GM23338 (cell line): ENCODE data around the gene USF2. TPM values are rescaled to one million over a fixed set of nuclear protein-coding genes. Genes with fewer than 3 reads are reported as not detected.
A peak's percentile ranks its signal among the peaks of the same experiment; 100 is the strongest.

Experiments used
- ATAC-seq: fragments of 200-7000 bp; cut with Tn5 transposase; 3 replicates; pipeline ENCODE4 v1.9.1; 2020
- DNase-seq: peaks from one replicate; pipeline ENCODE4 v3.0.0-alpha.2; 2015; ENCODE audit warnings: low spot score
- H2AFZ ChIP-seq: fragments of 200-600 bp; sonication (generic); 2 replicates; pipeline ENCODE4 v1.8.0; 2016; ENCODE audit warnings: antibody characterized with exemption, mild to moderate bottlenecking, moderate library complexity
- H3F3A ChIP-seq: fragments of 200-600 bp; sonication (generic); replicated peaks from 2 replicates; pipeline ENCODE4 v1.8.0; 2017; ENCODE audit warnings: antibody characterized with exemption, mixed run types, low read depth
- H3K27ac ChIP-seq: fragments of 200-600 bp; sonication (generic); 2 replicates; pipeline ENCODE4 v1.6.1; 2016; ENCODE audit warnings: low read depth
- H3K27me3 ChIP-seq: fragments of 200-600 bp; sonication (generic); 2 replicates; pipeline ENCODE4 v1.8.0; 2016; ENCODE audit warnings: mild to moderate bottlenecking, mixed run types, moderate library complexity; ENCODE audit not compliant: insufficient read depth
- H3K36me3 ChIP-seq: fragments of 200-600 bp; sonication (generic); 2 replicates; pipeline ENCODE4 v1.8.0; 2016; ENCODE audit warnings: mild to moderate bottlenecking; ENCODE audit not compliant: insufficient read depth
- H3K4me1 ChIP-seq: fragments of 200-600 bp; sonication (generic); 2 replicates; pipeline ENCODE4 v1.8.0; 2016; ENCODE audit warnings: mild to moderate bottlenecking, moderate library complexity; ENCODE audit not compliant: insufficient read depth
- H3K4me2 ChIP-seq: fragments of 200-600 bp; sonication (generic); 2 replicates; pipeline ENCODE4 v1.7.1; 2017; ENCODE audit warnings: mixed run types
- H3K4me3 ChIP-seq: fragments of 200-600 bp; sonication (generic); 2 replicates; pipeline ENCODE4 v1.6.1; 2016; ENCODE audit warnings: mixed run types
- H3K79me2 ChIP-seq: fragments of 200-600 bp; sonication (generic); replicated peaks from 2 replicates; pipeline ENCODE4 v1.8.0; 2017; ENCODE audit warnings: mild to moderate bottlenecking; ENCODE audit not compliant: insufficient read depth
- H3K9me2 ChIP-seq: fragments of 200-600 bp; sonication (generic); 2 replicates; pipeline ENCODE4 v1.8.0; 2017; ENCODE audit not compliant: insufficient read depth
- H4K20me1 ChIP-seq: fragments of 200-600 bp; sonication (generic); replicated peaks from 2 replicates; pipeline ENCODE4 v1.8.0; 2017; ENCODE audit warnings: mild to moderate bottlenecking; ENCODE audit not compliant: insufficient read depth
- H3K27ac Mint-ChIP-seq: 2 replicates; pipeline ENCODE4 v1.8.0; 2020; ENCODE audit warnings: inconsistent platforms, mild to moderate bottlenecking, moderate library complexity, mixed read lengths
- H3K27me3 Mint-ChIP-seq: 3 replicates; pipeline ENCODE4 v1.8.0; 2022; ENCODE audit warnings: low read depth, mild to moderate bottlenecking, moderate library complexity, mixed read lengths, inconsistent platforms; ENCODE audit not compliant: insufficient read depth, poor library complexity
- H3K36me3 Mint-ChIP-seq: 3 replicates; pipeline ENCODE4 v1.8.0; 2021; ENCODE audit warnings: low read depth, mild to moderate bottlenecking, inconsistent platforms, moderate library complexity, mixed read lengths
- H3K4me1 Mint-ChIP-seq: 3 replicates; pipeline ENCODE4 v1.8.0; 2020; ENCODE audit warnings: mild to moderate bottlenecking, inconsistent platforms, mixed read lengths
- H3K4me3 Mint-ChIP-seq: 3 replicates; pipeline ENCODE4 v1.8.0; 2021; ENCODE audit warnings: moderate library complexity, mild to moderate bottlenecking, inconsistent platforms, mixed read lengths
- H3K9me3 Mint-ChIP-seq: 3 replicates; pipeline ENCODE4 v1.8.0; 2020; ENCODE audit warnings: moderate library complexity, mild to moderate bottlenecking, inconsistent platforms, mixed read lengths
- CTCF ChIP-seq, 2 experiments: fragments of 200-600 bp in 1 of 2; sonication (generic) in 1 of 2; conservative IDR thresholded peaks; 2 replicates each; pipeline versions ENCODE4 v1.5.1 to v1.6.1; 2016 to 2017; ENCODE audit warnings: antibody characterized with exemption in 2 of 2, low read depth in 2 of 2, mild to moderate bottlenecking in 2 of 2, moderate library complexity in 1 of 2
- EZH2 ChIP-seq: fragments of 200-600 bp; sonication (generic); IDR thresholded peaks from one replicate; pipeline ENCODE4 v1.8.0; 2017; ENCODE audit warnings: antibody characterized with exemption, mild to moderate bottlenecking, low read depth; ENCODE audit not compliant: unreplicated experiment
- JUNB ChIP-seq: IDR thresholded peaks from one replicate; pipeline ENCODE4 v1.6.1; 2016; ENCODE audit warnings: antibody characterized with exemption; ENCODE audit not compliant: unreplicated experiment
- ZNF114 ChIP-seq: fragments of 250-450 bp; sonication (Bioruptor Pico); IDR thresholded peaks from 2 replicates; pipeline ENCODE4 v1.5.0; 2020; ENCODE audit warnings: mild to moderate bottlenecking, moderate library complexity
- ZNF331 ChIP-seq: fragments of 250-450 bp; sonication (Bioruptor Pico); IDR thresholded peaks from 2 replicates; pipeline ENCODE4 v1.5.0; 2020; ENCODE audit warnings: low read depth, mild to moderate bottlenecking, moderate library complexity
- ZNF462 ChIP-seq: fragments of 250-450 bp; sonication (Bioruptor Pico); IDR thresholded peaks from 2 replicates; pipeline ENCODE4 v1.5.0; 2020; ENCODE audit warnings: mild to moderate bottlenecking, moderate library complexity
- polyA plus RNA-seq: library from polyadenylated mRNA; unstranded; fragments of >200 nt; fragmentation: Nextera tagmentation; extraction: Ambion mirVana; gene quantifications from 2 replicates; pipeline ENCODE4 v1.2.1, GENCODE V29; 2016
- total RNA-seq: library from RNA; depleted of rRNA; stranded (reverse); fragments of >200 nt; shearing (Covaris generic); gene quantifications from 2 replicates; pipeline ENCODE4 v1.2.3, GENCODE V29; 2014

USF2 gene
- total and polyA plus RNA-seq, 2 experiments from 2014 or later, result 28.9 to 60.5 TPM

- TF ChIP-seq ZNF114 (CRISPR knock-in tag) (no peak), ZNF462 (CRISPR knock-in tag) (no peak), ZNF331 (CRISPR knock-in tag) (no peak), EZH2 (no peak)
Observed at GRCh38 chr19:35264268-35265125, 4.3 kb upstream of the USF2 start (continued).

GRCh38 chr19:35265126-35265899 is 3.4 kb upstream of the USF2 start:
- Histone ChIP-seq H3K79me2 (no peaks in the 10 kb centered on the region), H2AFZ (no peak overlapping the region), H3K27me3 (no peaks in the 10 kb centered on the region), H3K27ac (no peak overlapping the region), H3K36me3 (peaks cover 6% of the 10 kb centered on the region; the same call in 1 of the 2 replicates), H3K9me2 (no peaks in the 10 kb centered on the region), H3K4me2 (no peak overlapping the region), H4K20me1 (peaks cover 22% of the 10 kb centered on the region), H3K4me3 (no peak overlapping the region), H3K4me1 (peaks cover 5% of the 10 kb centered on the region; the same call in 1 of the 2 replicates), H3F3A (peaks cover 17% of the 10 kb centered on the region)
- Mint-ChIP-seq H3K27ac (peak overlapping the region; percentile 32), H3K36me3 (peaks cover 64% of the 10 kb centered on the region), H3K4me3 (peak overlapping the region; percentile 31; the same call in 2 of the 3 replicates), H3K27me3 (peaks cover 36% of the 10 kb centered on the region), H3K9me3 (no peaks in the 10 kb centered on the region; the same call in 2 of the 3 replicates), H3K4me1 (peaks cover 11% of the 10 kb centered on the region)
- no peak for TF ChIP-seq JUNB
- no peak for TF ChIP-seq CTCF (conservative IDR thresholded peaks at IDR 0.05; ENCODE audit: low read depth in 2 of 2)
- DNase-seq, result no peak
- ATAC-seq, result no peak
